Astrocyte (in vitro differentiated cells and primary cell): Measurements from ENCODE around the gene TK1.

Experiments
- EZH2 ChIP-seq: IDR thresholded peaks from 2 replicates; pipeline ENCODE4 v1.6.1; 2012; ENCODE audit warnings: mild to moderate bottlenecking, low read length, inconsistent platforms; ENCODE audit not compliant: insufficient read depth
- TF ChIP-seq, protein P1 (sequence below): IDR thresholded peaks from 2 replicates; pipeline ENCODE4 v1.5.1; 2011; ENCODE audit warnings: low read depth, mild to moderate bottlenecking, inconsistent platforms, low read length, moderate library complexity; ENCODE audit not compliant: insufficient read depth

DNA sequence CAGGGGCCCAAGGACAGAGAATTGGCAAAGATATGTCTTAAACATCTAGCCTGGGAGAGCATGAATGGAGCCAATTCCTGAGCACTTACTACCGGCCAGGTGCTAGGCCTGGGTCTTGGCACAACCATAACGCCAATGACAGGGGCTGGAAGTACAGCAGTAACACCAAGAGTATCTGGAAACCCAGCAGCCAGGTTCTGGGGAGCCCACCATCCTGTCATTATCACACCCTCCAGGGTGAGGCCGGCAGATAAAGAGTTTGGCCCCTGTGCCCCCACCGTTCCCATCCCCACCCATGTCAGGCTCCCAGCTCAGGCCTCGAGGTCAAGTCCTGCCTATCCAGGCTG, 56.8 kb downstream of the TK1 start:
- TF ChIP-seq, protein P1, sequence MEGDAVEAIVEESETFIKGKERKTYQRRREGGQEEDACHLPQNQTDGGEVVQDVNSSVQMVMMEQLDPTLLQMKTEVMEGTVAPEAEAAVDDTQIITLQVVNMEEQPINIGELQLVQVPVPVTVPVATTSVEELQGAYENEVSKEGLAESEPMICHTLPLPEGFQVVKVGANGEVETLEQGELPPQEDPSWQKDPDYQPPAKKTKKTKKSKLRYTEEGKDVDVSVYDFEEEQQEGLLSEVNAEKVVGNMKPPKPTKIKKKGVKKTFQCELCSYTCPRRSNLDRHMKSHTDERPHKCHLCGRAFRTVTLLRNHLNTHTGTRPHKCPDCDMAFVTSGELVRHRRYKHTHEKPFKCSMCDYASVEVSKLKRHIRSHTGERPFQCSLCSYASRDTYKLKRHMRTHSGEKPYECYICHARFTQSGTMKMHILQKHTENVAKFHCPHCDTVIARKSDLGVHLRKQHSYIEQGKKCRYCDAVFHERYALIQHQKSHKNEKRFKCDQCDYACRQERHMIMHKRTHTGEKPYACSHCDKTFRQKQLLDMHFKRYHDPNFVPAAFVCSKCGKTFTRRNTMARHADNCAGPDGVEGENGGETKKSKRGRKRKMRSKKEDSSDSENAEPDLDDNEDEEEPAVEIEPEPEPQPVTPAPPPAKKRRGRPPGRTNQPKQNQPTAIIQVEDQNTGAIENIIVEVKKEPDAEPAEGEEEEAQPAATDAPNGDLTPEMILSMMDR: no peak
- TF ChIP-seq EZH2: no peak
